HG03039 (cell line): ENCODE data around the gene SYT14.
"Not testable (repeated sequence)": the region's sequence is repeated elsewhere in the genome, so short reads cannot be mapped to it uniquely, and the experiment has no call there.

Experiments used
- ATAC-seq: cut with Tn5 transposase; IDR thresholded peaks from one replicate; pipeline ENCODE4 v1.9.1; 2021; ENCODE audit warnings: mild to moderate bottlenecking, moderate library complexity; ENCODE audit not compliant: unreplicated experiment

SYT14 gene

GRCh38 chr1:209931141-209931540, 6.9 kb upstream of the SYT14 start:
- ATAC-seq: no peak

GRCh38 chr1:209936125-209936524, 1.9 kb upstream of the SYT14 start:
- ATAC-seq: no peak

- no peak for ATAC-seq
Measured at GRCh38 chr1:209945377-209945776, 7.4 kb downstream of the SYT14 start.

GRCh38 chr1:209948155-209948554, 10.1 kb downstream of the SYT14 start:
- ATAC-seq: no peak

- ATAC-seq: no peak
Measured at GRCh38 chr1:209956116-209956515, 18.1 kb downstream of the SYT14 start.

- ATAC-seq: no peak
Measured at GRCh38 chr1:209959623-209960022, 21.6 kb downstream of the SYT14 start.

- ATAC-seq: no peak
Measured at GRCh38 chr1:209960926-209961325, 22.9 kb downstream of the SYT14 start.

- ATAC-seq: no peak
Measured at GRCh38 chr1:209962388-209962787, 24.4 kb downstream of the SYT14 start.

GRCh38 chr1:209962856-209963255, 24.8 kb downstream of the SYT14 start:
- no peak for ATAC-seq

- ATAC-seq: no peak
Measured at GRCh38 chr1:209965996-209966395, 28.0 kb downstream of the SYT14 start.

- ATAC-seq: not testable (repeated sequence)
Measured at GRCh38 chr1:209978721-209979120, 40.7 kb downstream of the SYT14 start.

- ATAC-seq: no peak
Measured at GRCh38 chr1:209983953-209984352, 45.9 kb downstream of the SYT14 start.

- no peak for ATAC-seq
Measured at GRCh38 chr1:209985002-209985401, 47.0 kb downstream of the SYT14 start.

- ATAC-seq: no peak
Measured at GRCh38 chr1:209988706-209989105, 50.7 kb downstream of the SYT14 start.

- ATAC-seq: no peak
Measured at GRCh38 chr1:209989525-209989924, 51.5 kb downstream of the SYT14 start.

- no peak for ATAC-seq
Measured at GRCh38 chr1:209993061-209993830, 55.2 kb downstream of the SYT14 start.

- ATAC-seq: no peak
Measured at GRCh38 chr1:209996348-209996747, 58.3 kb downstream of the SYT14 start.

- no peak for ATAC-seq
Measured at GRCh38 chr1:209999005-209999404, 61.0 kb downstream of the SYT14 start.

- no peak for ATAC-seq
Measured at GRCh38 chr1:210001751-210002150, 63.7 kb downstream of the SYT14 start.

GRCh38 chr1:210003501-210003900, 65.5 kb downstream of the SYT14 start:
- ATAC-seq: no peak

GRCh38 chr1:210010161-210010560, 72.1 kb downstream of the SYT14 start:
- ATAC-seq: no peak

GRCh38 chr1:210021145-210021860, 83.3 kb downstream of the SYT14 start:
- ATAC-seq: no peak
